WTC11 (cell line): ENCODE results near the gene ASTN1. TPM values are rescaled to one million over a fixed set of nuclear protein-coding genes. Genes with fewer than 3 reads are reported as not detected.

Experiments
- ATAC-seq: fragments of 200-7000 bp; cut with Tn5 transposase; 2 replicates; pipeline ENCODE4 v1.10.0; 2021; ENCODE audit warnings: mild to moderate bottlenecking, moderate library complexity
- CTCF ChIA-PET: fragments of 300-600 bp; sonication (Branson Sonifier 250); formaldehyde crosslinking; loops from one replicate; lab custom pipeline; 2021; ENCODE audit warnings: antibody characterized with exemption; lab: Charles Lee
- POLR2A ChIA-PET: fragments of 350-600 bp; sonication (Branson Sonifier 250); formaldehyde crosslinking; loops from one replicate; lab custom pipeline; 2021; ENCODE audit warnings: antibody characterized with exemption; lab: Charles Lee
- DNase-seq: peaks from one replicate; pipeline ENCODE4 v3.0.0; 2021; ENCODE audit warnings: low spot score
- H3K27ac Mint-ChIP-seq: 2 replicates; pipeline ENCODE4 v1.8.0; 2021; ENCODE audit warnings: mixed read lengths
- H3K27me3 Mint-ChIP-seq: 2 replicates; pipeline ENCODE4 v1.8.0; 2021; ENCODE audit warnings: low read depth, mild to moderate bottlenecking, moderate library complexity, mixed read lengths
- H3K36me3 Mint-ChIP-seq: 2 replicates; pipeline ENCODE4 v1.8.0; 2021; ENCODE audit warnings: mixed read lengths
- H3K4me1 Mint-ChIP-seq: 2 replicates; pipeline ENCODE4 v1.8.0; 2022; ENCODE audit warnings: mixed read lengths
- H3K4me3 Mint-ChIP-seq: 2 replicates; pipeline ENCODE4 v1.8.0; 2021; ENCODE audit warnings: mild to moderate bottlenecking, moderate library complexity, mixed read lengths
- H3K9me3 Mint-ChIP-seq: 2 replicates; pipeline ENCODE4 v1.8.0; 2021; ENCODE audit warnings: mixed read lengths
- CREM ChIP-seq: sonication (generic); formaldehyde crosslinking; IDR thresholded peaks from 2 replicates; pipeline ENCODE4 v1.8.1; 2022; ENCODE audit warnings: mild to moderate bottlenecking, missing genetic modification reagents, moderate library complexity
- PRRX2 ChIP-seq: fragments of 250-450 bp; sonication (Bioruptor Pico); IDR thresholded peaks from 2 replicates; pipeline ENCODE4 v1.8.0; 2021; ENCODE audit warnings: mild to moderate bottlenecking
- SMAD4 ChIP-seq: sonication (generic); formaldehyde crosslinking; IDR thresholded peaks from 2 replicates; pipeline ENCODE4 v1.8.0; 2022; ENCODE audit warnings: mild to moderate bottlenecking, missing genetic modification reagents
- TCF7 ChIP-seq: sonication (generic); formaldehyde crosslinking; IDR thresholded peaks from 2 replicates; pipeline ENCODE4 v1.8.0; 2022; ENCODE audit warnings: mild to moderate bottlenecking, low read depth, missing genetic modification reagents, moderate library complexity
- ZNF219 ChIP-seq: sonication (generic); formaldehyde crosslinking; IDR thresholded peaks from 2 replicates; pipeline ENCODE4 v1.8.0; 2023; ENCODE audit warnings: missing genetic modification reagents, mild to moderate bottlenecking, borderline replicate concordance
- ZNF232 ChIP-seq: sonication (generic); formaldehyde crosslinking; IDR thresholded peaks from 2 replicates; pipeline ENCODE4 v1.8.0; 2022; ENCODE audit warnings: mild to moderate bottlenecking, missing genetic modification reagents
- total RNA-seq: library from RNA; stranded (reverse); gene quantifications from 3 replicates; pipeline ENCODE4 v1.2.3, GENCODE V29; 2021
- TF ChIP-seq, protein P1 (sequence below): sonication (generic); formaldehyde crosslinking; IDR thresholded peaks from 2 replicates; pipeline ENCODE4 v1.8.1; 2023; ENCODE audit warnings: mild to moderate bottlenecking, missing genetic modification reagents
- TF ChIP-seq, protein P2 (sequence below): sonication (generic); formaldehyde crosslinking; IDR thresholded peaks from 2 replicates; pipeline ENCODE4 v1.8.0; 2023; ENCODE audit warnings: mild to moderate bottlenecking, missing genetic modification reagents
- TF ChIP-seq, protein P3 (sequence below): fragments of 250-450 bp; sonication (Bioruptor Pico); IDR thresholded peaks from 2 replicates; pipeline ENCODE4 v1.9.0; 2021; ENCODE audit warnings: mild to moderate bottlenecking
- TF ChIP-seq, protein P4 (sequence below): sonication (generic); formaldehyde crosslinking; conservative IDR thresholded peaks from 2 replicates; pipeline ENCODE4 v1.8.1; 2022; ENCODE audit warnings: mild to moderate bottlenecking, missing genetic modification reagents
- TF ChIP-seq, protein P5 (sequence below): fragments of 250-450 bp; sonication (Bioruptor Pico); IDR thresholded peaks from 2 replicates; pipeline ENCODE4 v2.1.2; 2022; ENCODE audit warnings: mild to moderate bottlenecking, moderate library complexity
- TF ChIP-seq, protein P6 (sequence below): sonication (generic); formaldehyde crosslinking; IDR thresholded peaks from 2 replicates; pipeline ENCODE4 v1.8.1; 2023; ENCODE audit warnings: mild to moderate bottlenecking, missing genetic modification reagents

The ASTN1 gene
- total RNA-seq, 1 experiment from 2014 or later = 3.4 TPM

DNA sequence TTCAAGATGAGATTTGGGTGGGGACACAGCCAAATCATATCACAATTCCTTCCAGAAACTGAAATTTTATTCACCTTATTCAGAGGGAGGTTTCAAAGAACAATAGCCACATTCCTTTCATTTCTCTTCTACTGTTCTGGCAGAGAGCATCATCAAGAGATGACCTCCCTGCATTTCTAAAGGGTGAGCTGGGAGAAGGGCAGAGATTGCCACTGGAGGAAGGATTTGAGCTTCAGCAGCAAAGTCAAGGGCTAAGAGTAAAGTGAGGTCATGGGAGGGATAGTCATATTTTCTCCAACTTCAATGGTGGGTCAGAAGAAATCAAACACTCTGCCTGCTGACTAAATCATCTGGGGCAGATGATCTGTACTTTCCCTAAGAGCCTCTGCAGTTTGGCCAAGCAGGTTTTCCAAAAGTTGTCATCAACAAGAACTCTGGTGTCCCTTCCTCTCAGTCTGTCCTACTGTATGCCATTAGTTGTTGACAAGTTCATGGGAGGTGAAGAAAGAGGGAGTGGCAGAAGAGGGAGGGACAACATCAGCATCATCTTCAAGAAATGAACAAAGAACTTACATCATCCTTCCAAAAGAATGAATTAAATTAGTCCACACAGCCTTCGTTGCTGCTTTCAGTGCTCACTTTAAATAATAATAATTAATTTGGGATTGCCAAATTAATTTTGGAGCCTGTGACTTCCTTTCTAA, 298.3 kb downstream of the ASTN1 start (continued):
- TF ChIP-seq, protein P1, sequence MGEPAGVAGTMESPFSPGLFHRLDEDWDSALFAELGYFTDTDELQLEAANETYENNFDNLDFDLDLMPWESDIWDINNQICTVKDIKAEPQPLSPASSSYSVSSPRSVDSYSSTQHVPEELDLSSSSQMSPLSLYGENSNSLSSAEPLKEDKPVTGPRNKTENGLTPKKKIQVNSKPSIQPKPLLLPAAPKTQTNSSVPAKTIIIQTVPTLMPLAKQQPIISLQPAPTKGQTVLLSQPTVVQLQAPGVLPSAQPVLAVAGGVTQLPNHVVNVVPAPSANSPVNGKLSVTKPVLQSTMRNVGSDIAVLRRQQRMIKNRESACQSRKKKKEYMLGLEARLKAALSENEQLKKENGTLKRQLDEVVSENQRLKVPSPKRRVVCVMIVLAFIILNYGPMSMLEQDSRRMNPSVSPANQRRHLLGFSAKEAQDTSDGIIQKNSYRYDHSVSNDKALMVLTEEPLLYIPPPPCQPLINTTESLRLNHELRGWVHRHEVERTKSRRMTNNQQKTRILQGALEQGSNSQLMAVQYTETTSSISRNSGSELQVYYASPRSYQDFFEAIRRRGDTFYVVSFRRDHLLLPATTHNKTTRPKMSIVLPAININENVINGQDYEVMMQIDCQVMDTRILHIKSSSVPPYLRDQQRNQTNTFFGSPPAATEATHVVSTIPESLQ (CRISPR knock-in tag) = no peak

DNA sequence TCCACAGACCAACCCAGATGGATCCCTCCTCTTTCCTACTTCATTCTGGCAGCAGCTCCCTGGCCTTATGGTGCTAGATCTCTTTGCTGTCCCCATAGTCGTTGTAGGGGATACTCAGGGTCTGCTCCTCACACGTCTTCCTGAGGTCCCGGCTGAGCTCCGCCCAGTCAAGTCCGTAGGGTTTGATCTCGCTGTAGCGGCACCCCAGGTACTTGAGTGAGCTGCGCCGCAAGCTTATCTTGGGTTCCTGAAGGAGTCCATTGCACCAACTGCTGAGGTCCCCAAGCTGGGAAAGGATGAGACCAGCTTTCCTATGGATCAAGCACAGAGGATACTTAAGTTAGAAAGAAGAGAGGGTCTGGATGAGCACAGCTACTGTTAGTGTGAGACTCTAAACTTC, 300.3 kb downstream of the ASTN1 start:
- Mint-ChIP-seq H3K27me3 (no peaks in the 10 kb centered on the region), H3K27ac (no peak overlapping the region), H3K9me3 (peaks cover 9% of the 10 kb centered on the region; the same call in 1 of the 2 replicates), H3K4me1 (peaks cover 13% of the 10 kb centered on the region), H3K36me3 (0 out of 2 replicates have a peak, but pooled peaks cover 4% of the 10 kb centered on the region), H3K4me3 (no peak overlapping the region)
- ATAC-seq = no peak
- no peak for DNase-seq
- TF ChIP-seq, protein P2, sequence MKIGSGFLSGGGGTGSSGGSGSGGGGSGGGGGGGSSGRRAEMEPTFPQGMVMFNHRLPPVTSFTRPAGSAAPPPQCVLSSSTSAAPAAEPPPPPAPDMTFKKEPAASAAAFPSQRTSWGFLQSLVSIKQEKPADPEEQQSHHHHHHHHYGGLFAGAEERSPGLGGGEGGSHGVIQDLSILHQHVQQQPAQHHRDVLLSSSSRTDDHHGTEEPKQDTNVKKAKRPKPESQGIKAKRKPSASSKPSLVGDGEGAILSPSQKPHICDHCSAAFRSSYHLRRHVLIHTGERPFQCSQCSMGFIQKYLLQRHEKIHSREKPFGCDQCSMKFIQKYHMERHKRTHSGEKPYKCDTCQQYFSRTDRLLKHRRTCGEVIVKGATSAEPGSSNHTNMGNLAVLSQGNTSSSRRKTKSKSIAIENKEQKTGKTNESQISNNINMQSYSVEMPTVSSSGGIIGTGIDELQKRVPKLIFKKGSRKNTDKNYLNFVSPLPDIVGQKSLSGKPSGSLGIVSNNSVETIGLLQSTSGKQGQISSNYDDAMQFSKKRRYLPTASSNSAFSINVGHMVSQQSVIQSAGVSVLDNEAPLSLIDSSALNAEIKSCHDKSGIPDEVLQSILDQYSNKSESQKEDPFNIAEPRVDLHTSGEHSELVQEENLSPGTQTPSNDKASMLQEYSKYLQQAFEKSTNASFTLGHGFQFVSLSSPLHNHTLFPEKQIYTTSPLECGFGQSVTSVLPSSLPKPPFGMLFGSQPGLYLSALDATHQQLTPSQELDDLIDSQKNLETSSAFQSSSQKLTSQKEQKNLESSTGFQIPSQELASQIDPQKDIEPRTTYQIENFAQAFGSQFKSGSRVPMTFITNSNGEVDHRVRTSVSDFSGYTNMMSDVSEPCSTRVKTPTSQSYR (CRISPR knock-in tag) = no peak
- TF ChIP-seq, protein P3, sequence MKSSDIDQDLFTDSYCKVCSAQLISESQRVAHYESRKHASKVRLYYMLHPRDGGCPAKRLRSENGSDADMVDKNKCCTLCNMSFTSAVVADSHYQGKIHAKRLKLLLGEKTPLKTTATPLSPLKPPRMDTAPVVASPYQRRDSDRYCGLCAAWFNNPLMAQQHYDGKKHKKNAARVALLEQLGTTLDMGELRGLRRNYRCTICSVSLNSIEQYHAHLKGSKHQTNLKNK (CRISPR knock-in tag) = no peak
- no peak for TF ChIP-seq SMAD4 (CRISPR knock-in tag)
- no peak for TF ChIP-seq PRRX2 (CRISPR knock-in tag)
- no peak for TF ChIP-seq ZNF219 (CRISPR knock-in tag)
- TF ChIP-seq, protein P4, sequence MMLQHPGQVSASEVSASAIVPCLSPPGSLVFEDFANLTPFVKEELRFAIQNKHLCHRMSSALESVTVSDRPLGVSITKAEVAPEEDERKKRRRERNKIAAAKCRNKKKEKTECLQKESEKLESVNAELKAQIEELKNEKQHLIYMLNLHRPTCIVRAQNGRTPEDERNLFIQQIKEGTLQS (CRISPR knock-in tag) = no peak
- no peak for TF ChIP-seq CREM
- POLR2A ChIA-PET = no interaction called here
- CTCF ChIA-PET = interaction anchor here (0.9 to 1.5 kb wide), 2 partner anchors 17 to 172 kb away, joined by 4 to 5 read pairs; no protein-coding TSS in a partner anchor

DNA sequence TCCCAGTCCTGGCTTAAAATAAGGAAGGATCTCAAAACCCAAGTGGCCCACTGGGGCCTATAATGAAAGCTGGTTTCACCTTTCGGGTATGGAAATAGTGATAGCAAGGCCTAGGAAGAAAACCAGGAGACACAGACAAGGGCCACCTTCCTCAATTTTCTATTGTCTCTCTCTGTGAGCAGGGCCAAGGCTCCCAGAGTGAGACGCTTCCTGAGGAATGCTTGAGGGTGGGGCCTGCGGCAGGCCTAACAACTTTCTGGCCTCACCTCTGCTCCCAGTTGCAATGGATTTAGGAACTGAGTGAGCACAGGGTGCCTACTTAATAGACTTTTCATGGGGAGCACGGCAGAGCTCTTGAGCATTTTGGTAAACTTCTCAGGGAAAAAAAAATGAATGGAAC, 300.9 kb downstream of the ASTN1 start:
- no peak overlapping the region for H3K4me3 Mint-ChIP-seq
- 0 out of 2 replicates have a peak, but pooled peaks cover 4% of the 10 kb centered on the region for H3K36me3 Mint-ChIP-seq
- ChIA-PET CTCF (interaction anchor here (0.9 to 1.5 kb wide), 2 partner anchors 17 to 172 kb away, joined by 4 to 5 read pairs; no protein-coding TSS in a partner anchor), POLR2A (no interaction called here)
- peaks cover 13% of the 10 kb centered on the region for H3K4me1 Mint-ChIP-seq
- no peak for DNase-seq
- H3K27me3 Mint-ChIP-seq = no peaks in the 10 kb centered on the region
- H3K27ac Mint-ChIP-seq = no peak overlapping the region
- TF ChIP-seq, protein P5, sequence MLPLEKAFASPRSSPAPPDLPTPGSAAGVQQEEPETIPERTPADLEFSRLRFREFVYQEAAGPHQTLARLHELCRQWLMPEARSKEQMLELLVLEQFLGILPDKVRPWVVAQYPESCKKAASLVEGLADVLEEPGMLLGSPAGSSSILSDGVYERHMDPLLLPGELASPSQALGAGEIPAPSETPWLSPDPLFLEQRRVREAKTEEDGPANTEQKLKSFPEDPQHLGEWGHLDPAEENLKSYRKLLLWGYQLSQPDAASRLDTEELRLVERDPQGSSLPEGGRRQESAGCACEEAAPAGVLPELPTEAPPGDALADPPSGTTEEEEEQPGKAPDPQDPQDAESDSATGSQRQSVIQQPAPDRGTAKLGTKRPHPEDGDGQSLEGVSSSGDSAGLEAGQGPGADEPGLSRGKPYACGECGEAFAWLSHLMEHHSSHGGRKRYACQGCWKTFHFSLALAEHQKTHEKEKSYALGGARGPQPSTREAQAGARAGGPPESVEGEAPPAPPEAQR (CRISPR knock-in tag) = no peak
- TF ChIP-seq, protein P6, sequence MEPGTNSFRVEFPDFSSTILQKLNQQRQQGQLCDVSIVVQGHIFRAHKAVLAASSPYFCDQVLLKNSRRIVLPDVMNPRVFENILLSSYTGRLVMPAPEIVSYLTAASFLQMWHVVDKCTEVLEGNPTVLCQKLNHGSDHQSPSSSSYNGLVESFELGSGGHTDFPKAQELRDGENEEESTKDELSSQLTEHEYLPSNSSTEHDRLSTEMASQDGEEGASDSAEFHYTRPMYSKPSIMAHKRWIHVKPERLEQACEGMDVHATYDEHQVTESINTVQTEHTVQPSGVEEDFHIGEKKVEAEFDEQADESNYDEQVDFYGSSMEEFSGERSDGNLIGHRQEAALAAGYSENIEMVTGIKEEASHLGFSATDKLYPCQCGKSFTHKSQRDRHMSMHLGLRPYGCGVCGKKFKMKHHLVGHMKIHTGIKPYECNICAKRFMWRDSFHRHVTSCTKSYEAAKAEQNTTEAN = no peak
- TF ChIP-seq ZNF219 (CRISPR knock-in tag) (no peak), ZNF232 (CRISPR knock-in tag) (no peak), TCF7 (no peak)
- ATAC-seq = peak; percentile 69
- H3K9me3 Mint-ChIP-seq = peaks cover 9% of the 10 kb centered on the region; the same call in 1 of the 2 replicates
